GM21576 (cell line): Measurements from ENCODE around the gene TNNT3.

ENCODE experiments used
- ATAC-seq: cut with Tn5 transposase; IDR thresholded peaks from one replicate; pipeline ENCODE4 v1.9.1; 2021; ENCODE audit warnings: mild to moderate bottlenecking, moderate library complexity; ENCODE audit not compliant: unreplicated experiment

Gene TNNT3

GRCh38 chr11:1947592-1948237 is 28.2 kb downstream of the TNNT3 start:
- no peak for ATAC-seq

DNA sequence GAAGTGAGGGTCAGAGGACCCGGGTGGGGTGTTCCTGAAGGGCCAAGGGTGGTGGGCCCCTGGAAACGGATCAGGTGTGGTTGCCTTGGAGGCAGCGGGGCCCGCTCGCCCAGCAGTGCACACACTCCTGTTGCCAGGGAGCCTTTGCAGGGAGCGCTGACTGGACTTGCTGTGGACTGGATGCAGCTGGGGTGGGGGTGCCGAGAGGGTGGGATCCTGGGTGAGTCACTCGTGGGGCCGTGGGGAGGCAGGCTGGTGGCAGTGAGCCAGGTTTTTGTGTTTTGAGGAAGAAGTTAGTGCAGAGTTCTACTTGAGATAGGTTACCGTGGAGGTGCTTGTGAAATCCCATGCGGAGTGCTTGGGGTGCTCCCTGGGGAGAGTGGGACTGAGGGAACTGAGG is 28.9 kb downstream of the TNNT3 start:
- ATAC-seq, result no peak

DNA sequence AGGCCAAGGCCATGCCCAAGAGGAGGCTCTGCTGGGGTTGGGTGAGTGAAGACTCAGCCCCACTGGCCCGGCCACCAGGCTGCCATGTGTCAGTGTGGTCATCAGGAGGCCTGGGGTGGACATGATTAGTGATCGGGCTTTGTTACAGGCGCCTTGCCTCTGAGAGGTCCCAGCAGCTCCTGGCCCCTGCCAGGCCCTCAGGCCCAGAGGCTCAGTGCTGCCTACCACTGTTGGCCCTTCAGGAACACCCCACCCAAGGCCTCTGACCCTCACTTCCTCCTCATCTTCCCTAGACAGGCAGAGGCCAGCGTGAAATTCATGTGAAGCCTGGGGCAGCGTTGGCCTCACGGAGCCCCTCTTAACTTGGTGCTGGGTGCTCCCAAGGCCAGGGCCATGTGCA is 29.8 kb downstream of the TNNT3 start:
- no peak for ATAC-seq

- ATAC-seq, result no peak
These were observed 30.4 kb downstream of the TNNT3 start for GRCh38 chr11:1949922-1950321.

DNA sequence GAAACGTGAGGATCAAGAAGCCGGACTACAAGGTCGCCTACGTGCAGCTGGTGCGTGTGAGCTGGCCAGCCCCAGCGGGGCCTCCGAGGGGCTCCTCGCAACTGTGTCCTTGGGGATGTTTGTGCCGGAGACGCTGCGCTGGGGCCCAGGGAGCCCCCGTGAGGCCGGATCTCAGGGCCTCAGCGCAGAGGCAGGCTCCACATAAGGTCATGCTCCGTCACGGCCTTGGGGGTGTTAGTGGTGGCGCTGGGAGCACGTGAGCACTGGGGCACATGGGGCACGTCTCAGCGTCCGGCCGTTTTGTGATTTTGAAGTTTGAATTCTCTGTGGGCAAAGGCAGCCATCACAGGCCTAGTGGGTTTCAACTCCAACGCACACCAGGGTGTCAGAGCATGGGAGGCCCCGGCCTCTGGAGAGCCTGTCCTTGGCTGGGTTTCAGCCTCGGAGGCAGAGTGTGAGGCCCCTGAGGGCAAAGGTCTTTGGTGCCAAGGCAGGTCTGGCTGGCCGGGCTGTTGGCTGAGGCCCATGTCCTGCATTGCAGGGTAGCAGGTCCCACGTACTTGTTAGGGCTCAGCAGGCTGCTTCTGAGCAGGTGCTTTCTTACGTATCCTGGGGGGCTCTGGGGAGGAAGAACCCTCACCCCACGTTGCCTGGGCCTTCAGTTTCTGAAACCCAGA is 33.4 kb downstream of the TNNT3 start:
- no peak for ATAC-seq

DNA sequence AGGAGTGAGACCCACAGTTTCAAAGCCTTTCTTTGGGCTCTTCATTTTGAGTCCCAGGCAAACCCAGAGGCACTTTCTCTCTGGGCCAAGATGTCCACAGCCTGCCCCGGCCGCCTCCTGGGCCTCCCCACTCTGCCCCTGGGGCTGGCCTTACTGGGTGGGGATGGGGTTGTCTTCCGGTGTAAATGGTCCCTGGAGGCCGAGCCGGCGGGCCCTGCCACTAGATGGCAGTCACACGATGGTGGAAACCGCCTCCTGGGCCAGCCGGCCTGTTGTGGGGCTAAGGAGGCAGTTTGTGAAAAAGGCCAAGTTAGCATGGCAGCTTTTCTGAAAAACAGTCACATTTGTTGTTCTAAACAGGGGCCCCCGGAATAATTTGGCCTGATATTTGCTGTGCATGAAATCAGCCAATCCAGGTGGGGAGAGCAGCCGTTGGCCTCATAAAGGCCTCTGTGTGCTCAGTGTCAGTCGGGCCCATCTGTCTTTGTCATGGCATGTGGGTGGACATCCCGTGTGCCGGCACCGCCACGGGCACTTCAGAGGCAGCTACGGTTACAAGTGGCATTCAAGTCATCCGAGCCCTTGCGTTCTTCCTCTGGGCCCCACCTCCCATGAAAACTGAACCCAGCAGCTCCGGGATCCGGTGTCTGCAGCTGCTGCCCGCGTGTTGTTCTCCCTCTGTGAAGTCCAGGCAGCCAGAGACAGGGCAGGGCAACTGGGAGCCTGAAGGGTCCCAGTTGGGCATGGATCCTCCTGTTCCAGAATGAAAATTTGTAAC is 34.2 kb downstream of the TNNT3 start:
- no peak for ATAC-seq

- ATAC-seq, result no peak
These were observed 38.9 kb downstream of the TNNT3 start for GRCh38 chr11:1958367-1958766.

DNA sequence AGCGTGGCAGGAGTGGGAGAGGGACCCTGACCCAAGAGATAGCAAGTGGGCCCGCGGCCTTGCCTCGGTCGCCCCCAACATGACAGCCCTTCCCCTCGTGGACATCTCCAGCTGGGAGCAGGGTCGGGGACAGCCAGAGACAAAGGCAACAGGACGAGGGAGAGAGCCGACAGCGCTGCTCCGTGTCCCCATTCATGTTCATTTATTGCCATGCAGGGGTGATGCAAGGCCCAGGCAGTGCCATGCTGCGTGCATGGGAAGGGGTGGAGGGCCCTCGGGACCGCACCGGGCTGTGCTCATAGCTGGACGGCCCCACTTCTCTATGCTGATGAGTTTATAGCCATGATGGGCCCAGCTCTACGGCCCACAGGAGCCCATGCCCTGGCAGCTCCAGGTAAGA is 40.3 kb downstream of the TNNT3 start:
- no peak for ATAC-seq

GRCh38 chr11:1963864-1964263 is 44.4 kb downstream of the TNNT3 start:
- ATAC-seq, result no peak

- ATAC-seq, result no peak
These were observed 44.8 kb downstream of the TNNT3 start for GRCh38 chr11:1964348-1964747.

DNA sequence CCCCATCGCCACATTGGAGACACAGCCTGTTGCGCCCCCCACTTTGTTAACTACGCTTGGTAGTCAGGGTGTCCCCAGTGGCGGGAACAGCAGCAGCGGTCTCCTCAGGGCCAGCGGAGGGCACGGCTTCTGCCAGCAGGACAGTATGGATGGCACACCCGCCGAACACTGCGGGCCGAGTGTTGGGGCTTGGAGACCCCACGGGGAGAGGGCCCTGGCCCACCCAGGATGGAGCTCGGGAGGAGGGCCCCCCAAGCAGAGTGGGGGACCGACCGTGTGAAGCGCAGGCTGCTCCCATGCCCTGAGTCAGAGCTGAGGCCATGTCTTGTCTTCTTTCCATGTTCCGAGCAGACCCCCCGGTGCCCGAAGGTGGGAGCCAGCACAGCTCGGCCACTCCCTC is 45.5 kb downstream of the TNNT3 start:
- ATAC-seq, result no peak

GRCh38 chr11:1966531-1966930 is 47.0 kb downstream of the TNNT3 start:
- no peak for ATAC-seq

GRCh38 chr11:1967641-1968225 is 48.2 kb downstream of the TNNT3 start:
- no peak for ATAC-seq

DNA sequence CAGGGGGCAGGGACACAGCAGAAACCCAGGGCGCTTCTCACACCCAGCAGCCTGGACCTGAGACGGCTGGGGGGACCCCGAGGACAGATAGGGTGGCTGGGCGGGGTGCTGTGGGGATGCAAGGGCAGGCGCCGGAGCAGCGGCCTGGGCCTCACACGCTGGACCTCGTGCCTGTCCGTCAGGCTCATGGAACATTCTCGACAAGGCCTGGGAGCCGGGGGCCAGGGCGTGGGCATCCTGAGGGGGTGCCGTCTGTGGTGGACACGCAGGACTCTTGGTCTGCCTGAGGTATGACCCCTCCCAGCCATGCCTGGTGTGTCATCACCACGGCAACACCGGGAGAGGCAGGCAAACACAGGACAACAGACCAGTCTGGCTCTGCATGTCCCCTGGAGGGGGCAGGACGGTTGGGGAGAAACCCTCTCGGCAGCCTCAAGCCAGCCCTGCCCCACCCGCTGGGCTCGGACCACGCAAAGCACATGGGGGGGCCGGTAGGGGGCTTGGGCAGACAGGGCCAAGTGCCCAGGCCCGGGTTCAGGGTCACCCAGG is 49.0 kb downstream of the TNNT3 start:
- ATAC-seq, result no peak

GRCh38 chr11:1969035-1969434 is 49.5 kb downstream of the TNNT3 start:
- ATAC-seq, result no peak

DNA sequence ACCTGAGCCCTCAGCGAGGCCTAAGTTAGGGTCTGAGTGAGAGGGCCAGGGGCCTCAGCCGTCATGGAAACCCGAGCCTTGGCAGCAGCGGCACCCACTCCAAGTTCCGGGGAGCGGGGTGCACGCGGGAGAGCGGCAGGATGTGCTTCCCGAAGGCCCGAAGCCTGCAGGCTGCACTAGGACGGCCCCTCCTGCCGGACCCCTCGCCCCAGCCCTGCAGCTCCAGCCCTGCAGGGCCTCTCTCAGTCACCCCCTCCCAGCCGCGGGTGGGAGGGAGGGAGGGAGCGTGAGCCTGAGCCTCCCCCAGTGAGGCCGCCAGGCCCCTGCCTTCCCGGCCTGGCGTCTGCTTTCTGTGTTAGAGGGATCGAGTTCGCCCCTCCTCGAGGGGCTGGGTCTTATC is 50.3 kb downstream of the TNNT3 start:
- no peak for ATAC-seq

DNA sequence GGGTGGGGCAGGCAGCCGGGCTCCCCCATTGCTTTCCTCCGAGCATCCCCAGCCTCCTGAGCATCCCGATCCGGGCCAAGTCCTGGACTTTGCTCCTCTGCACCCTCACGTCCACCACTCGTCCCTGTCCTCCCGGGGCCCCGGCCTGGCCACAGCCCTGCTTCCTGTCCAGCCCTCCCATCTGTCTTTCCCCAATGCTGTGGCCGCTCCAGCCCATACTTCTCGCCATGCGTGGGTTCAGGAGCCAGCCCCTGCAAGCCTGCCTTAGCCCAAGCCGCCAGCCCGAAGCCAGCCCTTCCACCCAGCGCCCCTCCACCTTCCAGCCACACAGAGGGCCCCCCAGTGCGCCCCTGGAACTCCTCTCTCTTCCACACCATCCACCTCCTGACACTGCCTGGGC is 51.5 kb downstream of the TNNT3 start:
- no peak for ATAC-seq

GRCh38 chr11:1975185-1975584 is 55.7 kb downstream of the TNNT3 start:
- no peak for ATAC-seq

DNA sequence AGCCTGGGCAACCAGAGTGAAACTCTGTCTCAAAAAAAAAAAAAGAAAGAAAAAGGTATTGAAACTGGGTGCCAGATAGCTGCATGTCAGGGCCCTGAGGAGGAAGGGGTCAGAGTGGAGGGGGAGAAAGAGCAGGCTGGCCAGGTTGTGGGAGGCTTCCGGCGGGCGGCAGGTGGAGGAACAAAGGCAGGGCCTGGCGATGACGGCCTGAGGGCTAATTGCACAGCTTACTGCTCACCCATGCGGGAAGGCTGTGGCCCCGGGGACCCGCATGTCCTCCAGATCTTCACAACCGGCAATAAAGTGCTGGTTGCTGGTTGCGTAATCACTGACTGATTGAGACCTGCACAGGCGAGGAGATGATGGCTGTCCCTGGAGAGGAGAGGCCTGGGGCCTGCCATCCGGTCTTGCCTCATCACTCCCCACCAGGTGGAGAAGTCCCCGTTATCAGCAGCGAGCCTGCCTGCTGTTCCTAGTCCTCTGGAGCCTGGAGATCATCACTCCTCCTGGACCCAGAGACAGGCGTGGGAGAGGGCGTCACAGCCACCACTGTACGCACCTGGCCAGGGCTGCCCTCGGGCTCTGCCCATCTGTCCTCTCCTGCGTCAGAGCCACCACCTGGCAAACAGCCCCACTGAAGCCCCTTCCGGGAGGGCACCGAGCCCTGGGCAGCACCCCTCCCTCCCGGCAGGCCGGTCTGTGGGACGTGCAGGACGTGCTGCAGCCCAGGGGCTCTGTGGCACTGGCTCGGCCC is 59.4 kb downstream of the TNNT3 start:
- no peak for ATAC-seq

DNA sequence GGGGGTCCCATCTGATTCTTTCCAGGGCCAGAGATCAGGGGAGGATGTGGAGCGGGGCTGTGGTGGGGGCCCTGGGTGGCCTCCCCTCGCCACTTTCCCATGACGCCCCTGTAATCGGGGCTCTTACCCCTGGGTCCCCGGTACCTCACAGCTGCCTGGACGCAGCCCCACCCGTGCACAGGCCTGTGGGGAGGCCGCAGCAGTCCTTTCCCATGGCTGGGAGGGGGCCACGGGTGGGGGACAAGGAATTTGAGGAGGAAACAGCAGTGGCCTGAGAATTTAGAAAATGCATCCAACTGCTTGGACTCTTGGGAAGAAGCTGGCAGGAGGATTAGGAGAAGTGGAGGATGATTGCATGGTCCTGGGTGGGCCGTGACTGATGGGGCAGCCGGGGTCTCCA is 60.1 kb downstream of the TNNT3 start:
- ATAC-seq, result no peak
